CD4-positive, alpha-beta T cell treated with Interferon gamma for 1 hour (primary cell): Measurements from ENCODE around the gene GRPEL2.

Experiments
- DNase-seq: peaks from one replicate; pipeline ENCODE4 v3.0.0-alpha.2; 2020

GRPEL2 gene

DNA sequence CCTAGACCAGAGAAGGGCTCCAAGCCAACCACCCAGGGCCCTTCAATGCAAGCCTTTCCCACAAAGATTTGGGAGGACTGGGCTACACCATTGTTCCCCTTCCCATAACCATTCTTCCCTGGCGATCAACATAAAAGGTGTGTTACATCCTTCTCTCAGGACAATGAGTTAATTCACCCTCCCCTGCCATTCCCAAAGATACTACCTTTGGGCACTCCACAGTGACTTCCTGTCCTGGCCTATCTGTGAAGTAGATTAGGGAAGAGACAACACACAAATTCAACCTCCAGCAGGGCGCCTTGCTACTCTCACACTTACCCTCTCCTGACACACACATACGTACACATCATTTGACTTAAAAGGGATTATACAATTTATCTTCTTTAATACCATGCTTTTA, 57.0 kb downstream of the GRPEL2 start:
- DNase-seq: no peak
